OCI-LY3 (cell line): Measurements from ENCODE around the gene PEMT.

ENCODE experiments used
- CTCF ChIP-seq: fragments of 200-600, 300-600 bp; sonication (generic); IDR thresholded peaks from 2 replicates; pipeline ENCODE4 v1.5.1; 2014; ENCODE audit warnings: antibody characterized with exemption, low read length, low read depth
- EZH2phosphoT487 ChIP-seq: fragments of 200-600 bp; shearing (Covaris generic); IDR thresholded peaks from 2 replicates; pipeline ENCODE4 v1.6.1; 2018; ENCODE audit warnings: antibody characterized with exemption, mixed run types, low read depth

- no peak for TF ChIP-seq CTCF
- TF ChIP-seq EZH2phosphoT487 = no peak
These were observed 41.8 kb upstream of the PEMT start for GRCh38 chr17:17633310-17633709.
